Measurements from ENCODE around the gene ATXN7L2. TPM values are rescaled to one million over a fixed set of nuclear protein-coding genes. Genes with fewer than 3 reads are reported as not detected.

The ATXN7L2 gene
- total and polyA plus RNA-seq, 2 of the 8 experiments (the other 6 are each of a cell fraction or from before 2014, with no cell fraction given): 8.1 to 9.3 TPM

DNA sequence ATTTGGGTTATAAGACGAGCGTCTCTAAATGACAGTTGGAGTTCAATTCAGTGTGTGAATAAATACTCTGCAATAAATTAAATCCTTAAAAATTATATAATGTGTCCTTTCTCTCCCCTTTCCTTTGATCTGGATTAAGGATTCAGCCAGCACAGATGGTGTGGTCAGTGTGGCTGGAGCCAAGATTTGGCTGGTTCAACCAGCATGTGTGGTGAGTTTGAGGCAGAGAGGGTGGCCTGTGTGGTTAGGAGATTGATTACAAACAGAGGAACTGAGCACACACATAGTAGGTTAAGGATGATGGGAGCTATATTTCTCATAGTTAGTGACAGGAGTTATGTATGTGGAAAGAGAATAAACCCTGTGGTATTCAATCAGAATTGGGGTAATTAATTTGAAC is 40.0 kb downstream of the ATXN7L2 start:
- Histone ChIP-seq H3K27ac (ENCODE audit: low read depth, low read length) (no peak overlapping the region), H2BK20ac (ENCODE audit: low read length) (no peak overlapping the region), H3K4me3 (ENCODE audit: extremely low read depth in 1 of 4, insufficient read depth in 2 of 4, low read depth in 3 of 4, low read length in 4 of 4) (no peak overlapping the region), H3K4me2 (ENCODE audit: insufficient read depth in 1 of 2, low read depth in 2 of 2, low read length in 2 of 2) (no peak overlapping the region), H3K14ac (ENCODE audit: insufficient read length) (no peak overlapping the region), H2BK120ac (replicated peaks; ENCODE audit: low read depth, low read length) (no peak overlapping the region), H3K4me1 (replicated peaks in 1 of 4; ENCODE audit: control insufficient read depth in 3 of 4, insufficient read depth in 4 of 4, low read length in 3 of 4) (no peaks in the 10 kb centered on the region), H4K5ac (ENCODE audit: insufficient read length, low read depth, low read length) (no peak overlapping the region), H3K23me2 (ENCODE audit: low read depth, low read length) (no peaks in the 10 kb centered on the region), H3K79me1 (ENCODE audit: low read depth, low read length) (no peaks in the 10 kb centered on the region), H3K9me3 (ENCODE audit: insufficient read depth in 2 of 2, low read depth in 1 of 2, low read length in 1 of 2) (no peaks in the 10 kb centered on the region), H2BK15ac (ENCODE audit: low read length) (no peak overlapping the region), H2AK5ac (ENCODE audit: low read depth, low read length) (no peak overlapping the region), H3K27me3 (replicated peaks in 1 of 4; ENCODE audit: control insufficient read depth in 3 of 4, extremely low read depth in 1 of 4, insufficient read depth in 3 of 4, low read length in 3 of 4) (0 out of 7 replicates have a peak, but pooled peaks cover 0 to 2% (median 0%) of the 10 kb centered on the region in 4 experiments), H2AFZ (ENCODE audit: low read length) (no peak overlapping the region), H3K36me3 (ENCODE audit: control insufficient read depth in 2 of 4, insufficient read depth in 4 of 4, low read length in 3 of 4) (no peaks in the 10 kb centered on the region), H4K91ac (replicated peaks; ENCODE audit: insufficient read length, low read length) (no peak overlapping the region), H3K23ac (ENCODE audit: insufficient read length) (no peak overlapping the region), H2BK12ac (ENCODE audit: low read depth, low read length) (no peak overlapping the region), H3K79me2 (ENCODE audit: control insufficient read depth in 1 of 2, insufficient read depth in 2 of 2, low read length in 2 of 2) (no peaks in the 10 kb centered on the region), H3K18ac (ENCODE audit: extremely low read depth, low read length) (no peak overlapping the region), H3K56ac (replicated peaks; ENCODE audit: insufficient read length, low read depth, low read length) (no peak overlapping the region), H2BK5ac (ENCODE audit: low read depth, low read length) (no peak overlapping the region), H3K9ac (replicated peaks in 1 of 4; ENCODE audit: extremely low read depth in 1 of 4, low read depth in 3 of 4, low read length in 3 of 4) (no peak overlapping the region), H4K8ac (ENCODE audit: extremely low read depth, insufficient read depth, low read length) (no peak overlapping the region), H3K4ac (replicated peaks; ENCODE audit: insufficient read length, low read depth, low read length) (no peak overlapping the region), H4K20me1 (replicated peaks in 1 of 2; ENCODE audit: control insufficient read depth in 1 of 2, insufficient read depth in 2 of 2, low read length in 2 of 2) (no peaks in the 10 kb centered on the region)
- TF ChIP-seq BRCA1 (IDR thresholded peaks at IDR 0.05; ENCODE audit: low read depth, low read length) (no peak), YY1 (IDR thresholded peaks at IDR 0.05; ENCODE audit: low read depth, low read length) (no peak), TAF7 (optimal IDR thresholded peaks at IDR 0.05; ENCODE audit: borderline replicate concordance, low read depth, low read length) (no peak), EP300 (IDR thresholded peaks at IDR 0.05; ENCODE audit: borderline replicate concordance in 1 of 2, low read depth in 2 of 2, low read length in 2 of 2) (no peak), SP4 (IDR thresholded peaks at IDR 0.05; ENCODE audit: low read length) (no peak), TEAD4 (IDR thresholded peaks at IDR 0.05; ENCODE audit: low read depth, low read length) (no peak), RNF2 (IDR thresholded peaks at IDR 0.05; ENCODE audit: borderline replicate concordance, low read depth, low read length, missing control alignments, poor library complexity, severe bottlenecking) (no peak), RAD21 (IDR thresholded peaks at IDR 0.05 in 1 of 2, conservative IDR thresholded peaks at IDR 0.05 in 1 of 2; ENCODE audit: low read depth in 2 of 2, low read length in 2 of 2) (no peak), SIRT6 (IDR thresholded peaks at IDR 0.05; ENCODE audit: low read length) (no peak)
- TF ChIP-seq, protein P1, sequence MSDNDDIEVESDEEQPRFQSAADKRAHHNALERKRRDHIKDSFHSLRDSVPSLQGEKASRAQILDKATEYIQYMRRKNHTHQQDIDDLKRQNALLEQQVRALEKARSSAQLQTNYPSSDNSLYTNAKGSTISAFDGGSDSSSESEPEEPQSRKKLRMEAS (IDR thresholded peaks at IDR 0.05): no peak
- ChIA-PET CTCF (ENCODE audit: partially characterized antibody) (interaction anchor here (3.3 to 26.3 kb wide), 2 partner anchors 9 to 25 kb away, joined by 35 to 1755 read pairs; partner anchors contain the start of genes AMIGO1, ATXN7L2 and CYB561D1), POLR2A (ENCODE audit: partially characterized antibody) (interaction anchor here (1.4 kb wide), 1 partner anchor 16 kb away, joined by 3 read pairs; no protein-coding TSS in a partner anchor)
- FAIRE-seq (no peak), DNase-seq (ENCODE audit: low read depth in 1 of 2, low spot score in 2 of 2) (no peak)
- WGBS, 2 experiments (ENCODE audit: extremely low coverage in 1 of 2, insufficient coverage in 1 of 2, insufficient read length in 1 of 2, insufficient replicate concordance in 2 of 2, low coverage in 1 of 2, low lambda C conversion rate in 2 of 2, missing lambda C conversion rate in 1 of 2): 88% methylated on average over 2 of the region's 2 CpGs; no CpG with 5 or more reads in 1 of the 2 experiments
